HCT116 (cell line): Measurements from ENCODE around the gene FAM110A. TPM values are rescaled to one million over a fixed set of nuclear protein-coding genes. Genes with fewer than 3 reads are reported as not detected.

Experiments
- ATAC-seq: fragments of 200-7000 bp; cut with Tn5 transposase; 2 replicates; pipeline ENCODE4 v1.9.1; 2020; ENCODE audit warnings: mild to moderate bottlenecking, moderate library complexity
- BruUV-seq: library from RNA; stranded (reverse); fragments of 400-500 nt; replicated peaks from 2 replicates; lab custom pipeline; 2021; lab: Mats Ljungman, UMichigan
- CTCF ChIA-PET: fragments of 300-600 bp; sonication (Branson Sonifier 250); formaldehyde crosslinking; loops from one replicate; lab custom pipeline; 2021; ENCODE audit warnings: antibody characterized with exemption; lab: Charles Lee
- POLR2A ChIA-PET: fragments of 300-600, 350-600 bp; sonication (Branson Sonifier 250); formaldehyde crosslinking; loops from one replicate; lab custom pipeline; 2021; ENCODE audit warnings: antibody characterized with exemption; lab: Charles Lee
- RAD21 ChIA-PET, 2 experiments: fragments of 300-600 bp; sonication (Branson Sonifier 250); formaldehyde crosslinking; loops; one replicate each; lab custom pipeline; 2023; ENCODE audit warnings: low total read pairs in 2 of 2; ENCODE audit not compliant: uncharacterized antibody in 2 of 2, unreplicated experiment in 2 of 2, low non-redundant PET in 1 of 2; lab: Charles Lee
- DNase-seq: peaks from one replicate; pipeline ENCODE4 v3.0.0-alpha.2; 2010; ENCODE audit warnings: low read depth, low spot score
- H2AFZ ChIP-seq: fragments of 200-600 bp; shearing (Covaris generic), sonication (generic); 2 replicates; pipeline ENCODE4 v1.6.1; 2017; ENCODE audit warnings: low read depth, mixed run types, mixed read lengths, antibody characterized with exemption, low read length; ENCODE audit not compliant: poor library complexity, severe bottlenecking
- H3K27ac ChIP-seq: 2 replicates; pipeline ENCODE4 v1.5.1; 2012; ENCODE audit warnings: low read depth, low read length
- H3K27me3 ChIP-seq: fragments of 200-600 bp; sonication (generic); 2 replicates; pipeline ENCODE4 v1.6.1; 2016; ENCODE audit warnings: mixed run types, low read length, mixed read lengths; ENCODE audit not compliant: insufficient read depth
- H3K36me3 ChIP-seq, 2 experiments: fragments of 200-500 bp in 1 of 2; fragments of 200-600 bp in 1 of 2; sonication (Bioruptor generic) in 1 of 2; sonication (generic) in 1 of 2; 2 replicates each; pipeline versions ENCODE4 v1.5.1 to v1.6.1; 2014 to 2016; ENCODE audit warnings: low read length in 2 of 2, inconsistent platforms in 1 of 2, mixed read lengths in 1 of 2, mixed run types in 1 of 2; ENCODE audit not compliant: insufficient read depth in 2 of 2, control insufficient read depth in 1 of 2
- H3K4me1 ChIP-seq, 2 experiments: fragments of 200-600 bp in 1 of 2; sonication (generic) in 1 of 2; 2 replicates each; pipeline versions ENCODE4 v1.5.1 to v1.6.1; 2012 to 2017; ENCODE audit warnings: low read length in 2 of 2, inconsistent platforms in 1 of 2, mild to moderate bottlenecking in 1 of 2, mixed read lengths in 1 of 2, mixed run types in 1 of 2, moderate library complexity in 1 of 2; ENCODE audit not compliant: insufficient read depth in 2 of 2, control insufficient read depth in 1 of 2
- H3K4me2 ChIP-seq: fragments of 200-600 bp; sonication (generic); 2 replicates; pipeline ENCODE4 v1.6.1; 2017; ENCODE audit warnings: mixed run types, low read length, mixed read lengths
- H3K4me3 ChIP-seq, 2 experiments: fragments of 200-600 bp in 1 of 2; sonication (generic) in 1 of 2; replicated peaks in 1 of 2; 2 replicates each; pipeline ENCODE4 v1.5.1; 2011 to 2016; ENCODE audit warnings: low read length in 2 of 2, control low read depth in 1 of 2, low read depth in 1 of 2, mild to moderate bottlenecking in 1 of 2, mixed read lengths in 1 of 2, mixed run types in 1 of 2
- H3K79me2 ChIP-seq: fragments of 200-600 bp; sonication (generic); 2 replicates; pipeline ENCODE4 v1.6.1; 2017; ENCODE audit warnings: mild to moderate bottlenecking, mixed run types, low read length, moderate library complexity, mixed read lengths; ENCODE audit not compliant: insufficient read depth
- H3K9ac ChIP-seq: fragments of 200-600 bp; sonication (generic); 2 replicates; pipeline ENCODE4 v1.6.1; 2016; ENCODE audit warnings: low read length, mixed read lengths
- H3K9me2 ChIP-seq: fragments of 200-600 bp; sonication (generic), shearing (Covaris generic); 2 replicates; pipeline ENCODE4 v1.6.1; 2017; ENCODE audit warnings: mixed run types, mild to moderate bottlenecking, moderate library complexity; ENCODE audit not compliant: insufficient read depth
- H3K9me3 ChIP-seq, 2 experiments: fragments of 200-500 bp in 1 of 2; fragments of 200-600 bp in 1 of 2; sonication (Bioruptor generic) in 1 of 2; sonication (generic) in 1 of 2; 2 replicates each; pipeline ENCODE4 v1.6.1; 2014 to 2017; ENCODE audit warnings: low read length in 2 of 2, mixed read lengths in 2 of 2, inconsistent platforms in 1 of 2, low read depth in 1 of 2, mild to moderate bottlenecking in 1 of 2, mixed run types in 1 of 2, moderate library complexity in 1 of 2; ENCODE audit not compliant: control insufficient read depth in 1 of 2, insufficient read depth in 1 of 2
- H4K20me1 ChIP-seq: fragments of 200-600 bp; sonication (generic), shearing (Covaris generic); 2 replicates; pipeline ENCODE4 v1.6.1; 2017; ENCODE audit warnings: mixed run types, mild to moderate bottlenecking, moderate library complexity; ENCODE audit not compliant: insufficient read depth
- CBX3 ChIP-seq: IDR thresholded peaks from 2 replicates; pipeline ENCODE4 v1.6.1; 2012; ENCODE audit warnings: low read depth
- CEBPB ChIP-seq: IDR thresholded peaks from 2 replicates; pipeline ENCODE4 v1.6.1; 2012; ENCODE audit warnings: low read depth
- ELF1 ChIP-seq: IDR thresholded peaks from 2 replicates; pipeline ENCODE4 v1.6.1; 2012; ENCODE audit warnings: low read depth, borderline replicate concordance
- EZH2 ChIP-seq: fragments of 200-600 bp; sonication (generic); IDR thresholded peaks from 2 replicates; pipeline ENCODE4 v1.6.1; 2017; ENCODE audit warnings: antibody characterized with exemption, mixed run types
- FOSL1 ChIP-seq: IDR thresholded peaks from 2 replicates; pipeline ENCODE4 v1.6.1; 2012; ENCODE audit warnings: low read depth
- POLR2A ChIP-seq: IDR thresholded peaks from 2 replicates; pipeline ENCODE4 v1.7.0; 2011; ENCODE audit warnings: borderline replicate concordance; ENCODE audit not compliant: insufficient read depth, insufficient read length; ENCODE audit errors: extremely low read depth
- POLR2AphosphoS5 ChIP-seq: IDR thresholded peaks from 2 replicates; pipeline ENCODE4 v1.6.1; 2011; ENCODE audit warnings: mild to moderate bottlenecking, low read depth, low read length, moderate library complexity
- RAD21 ChIP-seq: IDR thresholded peaks from 2 replicates; pipeline ENCODE4 v1.6.1; 2012; ENCODE audit warnings: low read depth, mild to moderate bottlenecking
- SIN3A ChIP-seq: IDR thresholded peaks from 2 replicates; pipeline ENCODE4 v1.6.1; 2012; ENCODE audit warnings: low read depth
- SP1 ChIP-seq: IDR thresholded peaks from 2 replicates; pipeline ENCODE4 v1.6.1; 2012; ENCODE audit warnings: low read depth
- TCF7L2 ChIP-seq: IDR thresholded peaks from 2 replicates; pipeline ENCODE4 v1.7.0; 2011; ENCODE audit warnings: borderline replicate concordance, inconsistent platforms; ENCODE audit not compliant: insufficient read depth, insufficient read length; ENCODE audit errors: extremely low read depth
- ZFX ChIP-seq: fragments of 450-650 bp; IDR thresholded peaks from 2 replicates; pipeline ENCODE4 v1.6.1; 2017
- ZNF274 ChIP-seq: fragments of 200-500 bp; sonication (Bioruptor generic); IDR thresholded peaks from 2 replicates; pipeline ENCODE4 v1.6.1; 2014; ENCODE audit warnings: mild to moderate bottlenecking, low read depth, low read length, inconsistent platforms
- intact Hi-C: fragments of 100-400 bp; cut with micrococcal nuclease; formaldehyde crosslinking; loops from 2 replicates; pipeline ENCODE4 v1.10.0; 2022
- total RNA-seq: library from RNA; stranded (reverse); gene quantifications from one replicate; pipeline ENCODE4 v1.2.1, GENCODE V29; 2021; ENCODE audit not compliant: unreplicated experiment
- TF ChIP-seq, protein P1 (sequence below): IDR thresholded peaks from 2 replicates; pipeline ENCODE4 v1.6.1; 2012
- TF ChIP-seq, protein P2 (sequence below): IDR thresholded peaks from 2 replicates; pipeline ENCODE4 v1.6.1; 2012; ENCODE audit warnings: low read depth
- TF ChIP-seq, protein P3 (sequence below): IDR thresholded peaks from 2 replicates; pipeline ENCODE4 v1.6.1; 2011; ENCODE audit warnings: mild to moderate bottlenecking, low read length, moderate library complexity; ENCODE audit not compliant: insufficient replicate concordance; ENCODE audit errors: extremely low read depth
- TF ChIP-seq, protein P4 (sequence below): IDR thresholded peaks from 2 replicates; pipeline ENCODE4 v1.6.1; 2012

Gene FAM110A
- total RNA-seq, 1 experiment from 2014 or later, result 26.4 TPM

DNA sequence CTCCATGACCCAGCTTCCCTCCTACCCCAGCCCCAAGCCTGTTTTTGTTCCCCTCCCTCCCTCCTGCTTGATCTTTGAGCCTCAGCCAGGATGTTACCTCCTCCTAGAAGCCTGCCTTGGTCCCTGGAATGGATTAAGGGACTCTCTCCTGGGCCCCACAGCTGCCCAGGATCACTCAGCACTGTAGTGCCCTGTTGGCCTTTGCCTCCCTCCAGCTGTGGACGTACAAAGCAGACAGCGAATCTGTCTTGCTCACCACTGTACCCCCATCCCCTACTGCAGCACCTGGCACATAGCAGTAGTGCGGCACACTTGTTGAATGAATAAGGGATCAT is 11.8 kb upstream of the FAM110A start (continued):
- TF ChIP-seq, protein P1, sequence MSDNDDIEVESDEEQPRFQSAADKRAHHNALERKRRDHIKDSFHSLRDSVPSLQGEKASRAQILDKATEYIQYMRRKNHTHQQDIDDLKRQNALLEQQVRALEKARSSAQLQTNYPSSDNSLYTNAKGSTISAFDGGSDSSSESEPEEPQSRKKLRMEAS, result no peak
- TF ChIP-seq TCF7L2, result no peak
- TF ChIP-seq, protein P2, sequence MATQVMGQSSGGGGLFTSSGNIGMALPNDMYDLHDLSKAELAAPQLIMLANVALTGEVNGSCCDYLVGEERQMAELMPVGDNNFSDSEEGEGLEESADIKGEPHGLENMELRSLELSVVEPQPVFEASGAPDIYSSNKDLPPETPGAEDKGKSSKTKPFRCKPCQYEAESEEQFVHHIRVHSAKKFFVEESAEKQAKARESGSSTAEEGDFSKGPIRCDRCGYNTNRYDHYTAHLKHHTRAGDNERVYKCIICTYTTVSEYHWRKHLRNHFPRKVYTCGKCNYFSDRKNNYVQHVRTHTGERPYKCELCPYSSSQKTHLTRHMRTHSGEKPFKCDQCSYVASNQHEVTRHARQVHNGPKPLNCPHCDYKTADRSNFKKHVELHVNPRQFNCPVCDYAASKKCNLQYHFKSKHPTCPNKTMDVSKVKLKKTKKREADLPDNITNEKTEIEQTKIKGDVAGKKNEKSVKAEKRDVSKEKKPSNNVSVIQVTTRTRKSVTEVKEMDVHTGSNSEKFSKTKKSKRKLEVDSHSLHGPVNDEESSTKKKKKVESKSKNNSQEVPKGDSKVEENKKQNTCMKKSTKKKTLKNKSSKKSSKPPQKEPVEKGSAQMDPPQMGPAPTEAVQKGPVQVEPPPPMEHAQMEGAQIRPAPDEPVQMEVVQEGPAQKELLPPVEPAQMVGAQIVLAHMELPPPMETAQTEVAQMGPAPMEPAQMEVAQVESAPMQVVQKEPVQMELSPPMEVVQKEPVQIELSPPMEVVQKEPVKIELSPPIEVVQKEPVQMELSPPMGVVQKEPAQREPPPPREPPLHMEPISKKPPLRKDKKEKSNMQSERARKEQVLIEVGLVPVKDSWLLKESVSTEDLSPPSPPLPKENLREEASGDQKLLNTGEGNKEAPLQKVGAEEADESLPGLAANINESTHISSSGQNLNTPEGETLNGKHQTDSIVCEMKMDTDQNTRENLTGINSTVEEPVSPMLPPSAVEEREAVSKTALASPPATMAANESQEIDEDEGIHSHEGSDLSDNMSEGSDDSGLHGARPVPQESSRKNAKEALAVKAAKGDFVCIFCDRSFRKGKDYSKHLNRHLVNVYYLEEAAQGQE, result no peak

DNA sequence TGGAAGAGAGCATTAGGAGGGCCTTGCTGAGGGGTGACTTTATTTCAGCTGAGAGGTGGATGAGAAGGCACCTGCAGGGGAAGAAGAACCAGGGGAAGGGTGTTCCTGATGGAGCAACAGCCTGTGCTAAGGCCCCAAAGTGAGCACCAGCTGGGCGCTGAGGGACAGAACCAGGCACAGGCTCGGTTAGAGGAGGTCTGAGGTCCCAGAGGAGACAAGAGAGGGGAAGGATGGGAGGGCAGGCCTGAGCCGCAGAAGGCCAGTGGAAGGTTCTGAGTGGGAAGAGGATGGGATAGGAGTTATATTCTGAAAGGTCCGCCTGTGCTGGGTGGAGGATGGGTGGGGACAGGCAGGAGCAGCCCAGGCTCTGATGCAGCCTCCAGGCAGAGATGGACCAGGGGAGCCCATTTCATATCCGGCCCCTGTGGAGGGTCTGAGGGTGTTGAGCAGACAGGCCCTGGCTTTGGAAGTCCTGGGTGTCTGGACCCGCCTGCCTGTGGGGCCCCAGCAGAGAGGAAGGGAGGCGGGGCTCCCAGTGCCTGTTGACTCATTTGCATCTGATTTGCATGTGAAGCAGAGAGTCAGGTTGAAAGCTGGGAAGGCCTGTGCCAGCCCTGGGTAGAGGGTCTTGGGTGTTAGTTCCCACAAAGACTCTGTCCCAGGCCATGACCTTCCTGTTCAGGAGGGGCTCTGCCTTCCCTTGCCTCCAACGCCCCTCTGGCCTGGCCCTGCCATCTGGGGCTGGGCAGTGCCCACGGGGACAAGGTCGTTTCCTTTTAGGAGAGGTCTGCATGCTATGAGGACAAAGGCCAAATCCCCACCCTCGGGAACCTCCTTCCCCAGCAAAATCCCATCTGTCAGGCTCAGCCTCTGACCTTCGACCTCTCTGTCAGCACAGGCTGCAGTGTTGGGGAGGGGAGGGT is 10.6 kb upstream of the FAM110A start:
- Histone ChIP-seq H4K20me1 (no peaks in the 10 kb centered on the region), H3K4me1 (peaks cover 6 to 10% of the 10 kb centered on the region in 2 experiments), H3K9me3 (no peaks in the 10 kb centered on the region), H3K9ac (no peak overlapping the region), H3K4me2 (no peak overlapping the region), H3K79me2 (no peaks in the 10 kb centered on the region), H3K36me3 (no peaks in the 10 kb centered on the region), H3K9me2 (no peaks in the 10 kb centered on the region), H3K4me3 (no peak overlapping the region), H2AFZ (no peak overlapping the region), H3K27me3 (no peaks in the 10 kb centered on the region), H3K27ac (no peak overlapping the region)
- no peak for DNase-seq
- RAD21 ChIA-PET, result no interaction called here
- BruUV-seq, result no TSS peak
- intact Hi-C loops, result no loop called here
- ATAC-seq, result no peak
- CTCF ChIA-PET, result no interaction called here
- POLR2A ChIA-PET, result no interaction called here
- TF ChIP-seq POLR2A, result no peak
- TF ChIP-seq, protein P3, sequence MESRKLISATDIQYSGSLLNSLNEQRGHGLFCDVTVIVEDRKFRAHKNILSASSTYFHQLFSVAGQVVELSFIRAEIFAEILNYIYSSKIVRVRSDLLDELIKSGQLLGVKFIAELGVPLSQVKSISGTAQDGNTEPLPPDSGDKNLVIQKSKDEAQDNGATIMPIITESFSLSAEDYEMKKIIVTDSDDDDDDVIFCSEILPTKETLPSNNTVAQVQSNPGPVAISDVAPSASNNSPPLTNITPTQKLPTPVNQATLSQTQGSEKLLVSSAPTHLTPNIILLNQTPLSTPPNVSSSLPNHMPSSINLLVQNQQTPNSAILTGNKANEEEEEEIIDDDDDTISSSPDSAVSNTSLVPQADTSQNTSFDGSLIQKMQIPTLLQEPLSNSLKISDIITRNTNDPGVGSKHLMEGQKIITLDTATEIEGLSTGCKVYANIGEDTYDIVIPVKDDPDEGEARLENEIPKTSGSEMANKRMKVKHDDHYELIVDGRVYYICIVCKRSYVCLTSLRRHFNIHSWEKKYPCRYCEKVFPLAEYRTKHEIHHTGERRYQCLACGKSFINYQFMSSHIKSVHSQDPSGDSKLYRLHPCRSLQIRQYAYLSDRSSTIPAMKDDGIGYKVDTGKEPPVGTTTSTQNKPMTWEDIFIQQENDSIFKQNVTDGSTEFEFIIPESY, result no peak
- no peak for TF ChIP-seq POLR2AphosphoS5
- no peak for TF ChIP-seq ZNF274
- no peak for TF ChIP-seq SP1
- TF ChIP-seq EZH2, result no peak
- TF ChIP-seq RAD21, result no peak
- TF ChIP-seq ZFX, result no peak
- TF ChIP-seq SIN3A, result no peak
- TF ChIP-seq CBX3, result no peak
- TF ChIP-seq, protein P1, result no peak
- TF ChIP-seq, protein P4, sequence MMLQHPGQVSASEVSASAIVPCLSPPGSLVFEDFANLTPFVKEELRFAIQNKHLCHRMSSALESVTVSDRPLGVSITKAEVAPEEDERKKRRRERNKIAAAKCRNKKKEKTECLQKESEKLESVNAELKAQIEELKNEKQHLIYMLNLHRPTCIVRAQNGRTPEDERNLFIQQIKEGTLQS, result no peak
- no peak for TF ChIP-seq CEBPB
- no peak for TF ChIP-seq FOSL1
- TF ChIP-seq ELF1, result no peak
